ENCODE results near the gene ZNF362.

Gene ZNF362

DNA sequence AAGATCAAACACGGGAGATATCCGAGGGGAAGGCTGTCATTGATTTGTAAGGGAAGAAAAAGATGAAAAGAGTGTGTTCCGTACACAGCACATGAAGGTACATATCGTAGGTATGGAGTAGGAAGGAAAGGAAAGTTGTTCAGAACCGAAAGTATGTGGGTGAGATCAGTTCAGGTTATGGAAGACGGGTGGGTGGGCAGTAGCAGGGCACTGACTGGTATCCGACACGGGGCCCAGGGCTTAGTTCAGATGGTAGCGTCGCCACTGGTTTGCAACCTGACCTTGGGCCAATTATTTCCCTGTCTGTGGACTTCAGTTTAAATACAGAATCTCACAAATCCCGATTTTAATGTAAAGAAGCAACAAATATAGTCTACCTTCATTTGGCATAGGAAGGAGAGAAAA, 92.4 kb downstream of the ZNF362 start:
- no peak for DNase-seq

DNA sequence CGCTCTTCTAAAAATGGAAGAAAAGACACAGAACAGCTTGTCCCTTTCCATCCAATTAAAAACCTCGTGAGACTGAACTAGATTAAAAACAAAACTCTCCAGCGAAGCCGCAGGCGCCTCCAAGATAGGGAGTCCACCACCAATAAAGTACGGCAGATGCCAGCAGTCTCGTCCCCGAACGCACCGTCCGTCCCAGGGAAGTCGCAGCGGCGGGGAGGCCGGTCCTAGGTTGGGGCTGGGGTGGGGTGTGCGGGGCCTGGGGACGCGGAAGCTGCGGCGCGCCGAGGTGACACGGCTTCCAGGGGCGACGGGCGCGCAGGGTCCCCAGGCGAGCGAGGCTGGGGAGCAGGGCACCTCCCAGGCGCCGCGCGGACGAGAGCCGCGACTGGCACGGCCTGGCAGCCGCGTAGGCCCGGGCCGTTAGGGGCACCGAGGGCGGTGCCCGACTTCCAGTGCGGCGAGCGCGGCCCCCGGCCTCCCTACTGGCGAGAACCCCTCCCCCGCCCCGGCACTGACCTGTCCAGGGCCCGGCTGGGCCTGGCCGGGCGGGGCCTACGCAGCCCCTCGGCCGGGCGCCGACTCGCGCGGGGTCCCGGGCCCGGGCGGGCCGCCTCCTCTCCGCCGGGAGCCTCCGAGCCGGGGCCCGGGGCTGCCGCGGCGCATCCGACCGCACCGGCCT, 92.9 kb downstream of the ZNF362 start:
- peak; percentile 36 for DNase-seq

DNA sequence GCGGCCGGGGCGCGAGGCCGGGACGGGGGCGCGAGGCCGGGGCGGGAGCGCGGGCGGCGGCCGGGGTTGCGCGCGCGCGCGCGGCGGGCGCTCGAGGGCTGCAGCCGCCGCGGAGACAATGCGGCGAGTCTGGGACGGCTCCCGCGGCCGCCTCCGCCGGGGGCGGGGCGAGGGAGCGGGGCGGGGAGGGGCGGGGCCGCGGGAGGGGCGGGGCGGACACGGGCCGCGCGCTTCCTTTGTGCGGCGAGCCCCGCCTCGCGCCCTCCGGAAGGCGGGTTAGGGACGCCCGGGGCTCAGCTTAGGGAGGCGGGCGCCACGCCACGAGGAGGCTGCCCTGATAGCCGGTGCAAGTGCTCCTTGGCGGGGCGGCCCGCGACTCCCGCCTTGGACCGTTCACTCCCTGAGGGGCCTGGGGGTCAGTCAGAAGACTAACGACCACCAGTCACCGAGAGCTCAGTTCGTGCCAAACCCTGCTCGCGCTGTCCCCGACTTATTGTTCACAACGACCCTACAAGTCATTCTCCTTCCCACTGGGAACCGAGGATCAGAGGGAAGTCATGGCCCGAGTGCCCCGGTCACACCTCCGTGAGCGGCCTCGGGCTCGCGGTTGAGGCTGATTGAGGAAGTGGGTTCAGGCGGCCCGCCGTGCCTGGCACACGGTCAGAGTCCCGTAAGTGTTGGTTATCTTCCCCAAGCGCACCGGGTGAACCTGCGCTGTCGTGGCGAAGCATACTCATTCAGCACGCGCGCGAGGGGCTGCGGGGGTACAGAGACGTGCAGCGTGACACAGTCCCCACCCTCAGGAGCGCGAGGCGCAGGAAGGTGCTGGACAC, 93.7 kb downstream of the ZNF362 start:
- DNase-seq: peak; percentile 71
